Aortic smooth muscle cell (primary cell): ENCODE results near the gene PAQR5. TPM values are rescaled to one million over a fixed set of nuclear protein-coding genes. Genes with fewer than 3 reads are reported as not detected.

ENCODE experiments used
- total RNA-seq: library from RNA; depleted of rRNA; stranded (reverse); fragments of >200 nt; gene quantifications from 2 replicates; pipeline ENCODE4 v1.2.3, GENCODE V29; 2014

The PAQR5 gene, protein sequence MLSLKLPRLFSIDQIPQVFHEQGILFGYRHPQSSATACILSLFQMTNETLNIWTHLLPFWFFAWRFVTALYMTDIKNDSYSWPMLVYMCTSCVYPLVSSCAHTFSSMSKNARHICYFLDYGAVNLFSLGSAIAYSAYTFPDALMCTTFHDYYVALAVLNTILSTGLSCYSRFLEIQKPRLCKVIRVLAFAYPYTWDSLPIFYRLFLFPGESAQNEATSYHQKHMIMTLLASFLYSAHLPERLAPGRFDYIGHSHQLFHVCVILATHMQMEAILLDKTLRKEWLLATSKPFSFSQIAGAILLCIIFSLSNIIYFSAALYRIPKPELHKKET
- total RNA-seq = 2.1 and 36.5 TPM in 2 replicates

DNA sequence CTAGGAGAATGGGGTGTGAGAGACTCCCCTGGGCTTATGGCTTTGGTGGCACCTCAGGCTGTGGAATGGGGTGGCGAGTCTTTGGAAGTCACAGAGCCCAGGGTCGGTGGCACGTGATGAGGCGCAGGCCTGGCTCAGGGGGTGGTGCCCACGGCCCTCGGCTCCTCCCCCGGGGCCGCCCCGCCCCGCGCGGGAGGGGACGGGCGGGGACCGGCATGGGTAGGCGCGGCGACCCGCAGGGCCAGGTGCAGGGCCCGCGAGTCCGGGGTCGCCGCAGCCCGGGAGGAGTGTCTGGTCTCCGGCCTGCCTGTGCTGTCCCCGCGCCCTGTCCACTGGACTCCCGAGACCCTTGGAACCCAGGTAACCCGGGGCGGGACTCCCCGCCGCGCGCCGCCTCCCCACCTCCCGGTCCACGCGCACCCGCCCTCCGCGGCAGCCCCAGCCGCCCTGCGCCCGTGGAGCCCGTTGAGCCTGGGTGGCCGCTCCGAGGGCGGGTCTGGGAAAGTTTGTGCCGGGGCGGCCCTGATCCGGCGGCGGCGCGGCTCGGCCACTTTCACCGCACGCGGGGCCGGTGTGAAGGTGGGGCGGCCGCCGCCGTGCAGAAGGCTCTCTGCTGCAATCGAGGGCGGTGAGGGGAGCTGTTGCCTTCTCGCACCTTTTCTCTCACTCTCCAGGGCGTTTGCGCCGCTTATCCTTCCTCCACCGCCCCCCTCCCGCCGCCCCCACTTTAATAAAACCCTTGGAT is at the start of gene PAQR5:
PAQR5 (plus strand) TSS at position 216 of the 745 bp plus-strand sequence. CDS start 61,169 bp downstream, outside the sequence.

DNA sequence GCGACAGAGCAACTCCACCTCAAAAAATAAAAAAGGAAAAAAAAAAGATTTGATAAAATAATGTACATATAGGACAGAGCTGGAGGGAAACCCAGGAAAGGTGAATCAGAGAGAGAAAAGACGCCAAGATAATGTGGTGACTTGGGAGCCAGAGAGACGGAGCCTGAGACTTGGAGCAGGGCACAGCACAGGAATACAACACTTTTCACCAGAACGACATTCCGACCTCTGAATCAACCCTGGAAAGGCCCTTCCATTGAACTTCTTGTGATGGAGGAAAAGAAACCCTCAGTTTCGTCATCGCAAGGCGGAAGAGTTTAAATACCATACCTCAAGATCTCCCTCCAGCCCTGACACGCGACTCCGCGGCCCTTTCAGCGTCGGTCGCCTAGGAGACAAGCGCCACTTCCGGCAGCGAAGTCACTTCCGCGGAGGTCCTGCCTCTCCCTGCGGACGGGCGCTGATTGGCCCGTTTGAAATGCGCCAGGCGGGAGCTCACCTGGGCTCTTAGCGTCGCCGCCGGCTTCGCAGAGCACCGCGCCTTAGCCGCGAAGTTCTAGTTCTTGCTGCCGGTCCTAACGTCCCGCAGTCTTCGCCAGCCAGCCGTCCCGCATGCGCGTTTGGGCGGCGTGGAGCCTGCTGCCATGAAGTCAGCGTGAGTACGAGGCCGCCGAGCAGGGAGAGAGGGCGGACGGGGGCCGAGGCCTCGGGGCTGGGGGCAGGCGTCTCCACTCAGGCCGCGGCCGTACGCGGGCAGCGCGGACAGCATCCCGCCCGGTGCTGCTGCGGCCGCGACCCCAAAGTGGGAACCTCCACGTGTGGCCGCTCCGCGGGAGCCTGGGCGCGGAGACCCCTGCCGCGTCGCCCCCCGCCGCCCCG is 115.3 kb downstream of the PAQR5 start, which contains the start of gene KIF23:
KIF23 (plus strand) TSS at position 528 of the 879 bp plus-strand sequence; CDS start at position 645, 117 bp downstream.

DNA sequence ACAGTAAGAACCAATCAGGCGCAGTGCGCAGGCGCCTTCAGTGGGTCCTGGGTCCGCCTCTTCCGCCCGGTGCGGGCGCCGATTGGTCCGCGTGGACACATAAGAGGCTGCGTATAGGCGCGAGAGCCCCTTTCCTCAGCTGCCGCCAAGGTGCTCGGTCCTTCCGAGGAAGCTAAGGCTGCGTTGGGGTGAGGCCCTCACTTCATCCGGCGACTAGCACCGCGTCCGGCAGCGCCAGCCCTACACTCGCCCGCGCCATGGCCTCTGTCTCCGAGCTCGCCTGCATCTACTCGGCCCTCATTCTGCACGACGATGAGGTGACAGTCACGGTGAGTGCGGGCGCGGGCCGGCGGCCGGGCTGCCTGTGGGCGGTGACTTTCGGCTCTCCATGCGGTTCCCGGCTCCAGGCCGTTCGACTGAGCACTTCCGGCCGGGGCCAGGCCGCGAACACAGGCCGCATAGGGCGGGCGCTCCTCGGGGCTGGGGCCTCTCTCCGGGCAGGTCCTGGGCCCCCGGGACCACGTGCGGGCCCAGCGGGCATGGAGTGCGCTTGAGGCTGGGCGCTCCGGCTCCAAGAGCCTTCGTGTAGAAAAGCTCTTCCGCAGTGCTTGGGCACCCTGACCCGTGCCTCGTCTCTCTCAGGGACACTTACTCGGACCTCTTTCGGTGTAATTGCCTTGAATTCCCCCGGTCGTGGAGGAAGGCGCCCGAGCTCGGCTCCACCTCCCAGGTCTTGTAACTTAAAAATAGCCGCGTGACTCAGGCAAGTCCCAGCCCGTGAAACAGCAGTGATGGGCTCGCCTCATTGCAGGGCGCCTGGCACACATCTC is 154.2 kb downstream of the PAQR5 start, which contains the start of gene RPLP1:
RPLP1 (plus strand) TSS at position 127 of the 830 bp plus-strand sequence; CDS start at position 258, 131 bp downstream.

Other genes starting within 250 kb of the PAQR5 start
- 18.9 and 39.5 TPM in 2 replicates for gene GLCE, start 138.3 kb upstream of the PAQR5 start, total RNA-seq
- 23.3 and 38.2 TPM in 2 replicates for gene KIF23, start 115.4 kb downstream of the PAQR5 start, total RNA-seq
- 50.8 and 54.6 TPM in 2 replicates for gene RPLP1, start 153.9 kb downstream of the PAQR5 start, total RNA-seq